Measurements from ENCODE around the gene FKBP8.

Gene FKBP8

DNA sequence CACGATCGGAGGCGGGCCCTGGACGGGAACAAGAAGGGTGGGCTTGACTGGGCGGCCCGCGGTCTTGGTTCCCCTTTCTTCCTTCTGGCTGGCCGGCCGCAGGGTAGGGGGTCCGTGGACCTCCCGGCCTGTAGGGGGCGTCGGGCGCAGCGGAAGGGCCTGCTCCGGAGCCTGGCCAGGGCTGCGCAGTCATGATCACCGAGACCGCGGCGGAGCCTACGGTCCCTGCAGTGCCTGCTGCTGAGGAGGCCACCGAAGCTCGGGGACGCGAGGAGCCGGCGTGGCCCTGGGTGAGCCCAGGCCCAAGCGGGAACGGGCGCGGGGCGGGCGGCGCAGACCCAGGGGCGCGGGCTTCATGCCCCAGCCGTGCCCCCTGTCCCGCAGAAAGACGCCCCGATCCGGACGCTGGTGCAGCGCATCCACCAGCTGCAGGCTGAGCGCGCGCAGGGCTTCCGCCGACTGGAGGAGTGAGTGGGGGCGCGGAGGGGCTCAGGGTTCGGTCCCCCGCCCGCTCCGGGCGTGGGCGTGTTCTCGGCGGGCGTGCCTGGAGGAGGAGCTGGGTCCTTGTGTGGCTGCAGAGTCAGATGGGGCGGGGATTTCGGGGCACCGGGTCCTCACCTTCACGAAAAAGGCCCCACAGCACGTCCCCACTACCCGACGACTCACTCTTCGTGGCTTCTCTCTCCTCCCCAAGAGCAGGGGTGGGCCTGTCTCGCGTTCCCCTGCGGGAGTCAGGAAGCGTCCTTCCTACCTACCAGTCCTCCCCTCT lies 45.4 kb upstream of the FKBP8 start, which contains the start of gene REX1BD:
Gene REX1BD (plus strand): TSS at position 188 of the 769 bp plus-strand sequence. CDS start 4 bp downstream, at position 192.
- TF ChIP-seq, protein P1, sequence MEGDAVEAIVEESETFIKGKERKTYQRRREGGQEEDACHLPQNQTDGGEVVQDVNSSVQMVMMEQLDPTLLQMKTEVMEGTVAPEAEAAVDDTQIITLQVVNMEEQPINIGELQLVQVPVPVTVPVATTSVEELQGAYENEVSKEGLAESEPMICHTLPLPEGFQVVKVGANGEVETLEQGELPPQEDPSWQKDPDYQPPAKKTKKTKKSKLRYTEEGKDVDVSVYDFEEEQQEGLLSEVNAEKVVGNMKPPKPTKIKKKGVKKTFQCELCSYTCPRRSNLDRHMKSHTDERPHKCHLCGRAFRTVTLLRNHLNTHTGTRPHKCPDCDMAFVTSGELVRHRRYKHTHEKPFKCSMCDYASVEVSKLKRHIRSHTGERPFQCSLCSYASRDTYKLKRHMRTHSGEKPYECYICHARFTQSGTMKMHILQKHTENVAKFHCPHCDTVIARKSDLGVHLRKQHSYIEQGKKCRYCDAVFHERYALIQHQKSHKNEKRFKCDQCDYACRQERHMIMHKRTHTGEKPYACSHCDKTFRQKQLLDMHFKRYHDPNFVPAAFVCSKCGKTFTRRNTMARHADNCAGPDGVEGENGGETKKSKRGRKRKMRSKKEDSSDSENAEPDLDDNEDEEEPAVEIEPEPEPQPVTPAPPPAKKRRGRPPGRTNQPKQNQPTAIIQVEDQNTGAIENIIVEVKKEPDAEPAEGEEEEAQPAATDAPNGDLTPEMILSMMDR (IDR thresholded peaks at IDR 0.05; ENCODE audit: insufficient read depth, low read length): peak; percentile 53
- TF ChIP-seq POLR2AphosphoS5 (IDR thresholded peaks at IDR 0.05; ENCODE audit: low read depth): peak; percentile 85
- peak; percentile 33; the same call in 1 of the 2 replicates for TF ChIP-seq SPI1 (IDR thresholded peaks at IDR 0.05; ENCODE audit: borderline replicate concordance, low read depth)
- TF ChIP-seq GABPA (IDR thresholded peaks at IDR 0.05; ENCODE audit: low read depth): peak; percentile 51; the same call in 1 of the 2 replicates
- TF ChIP-seq, protein P2, sequence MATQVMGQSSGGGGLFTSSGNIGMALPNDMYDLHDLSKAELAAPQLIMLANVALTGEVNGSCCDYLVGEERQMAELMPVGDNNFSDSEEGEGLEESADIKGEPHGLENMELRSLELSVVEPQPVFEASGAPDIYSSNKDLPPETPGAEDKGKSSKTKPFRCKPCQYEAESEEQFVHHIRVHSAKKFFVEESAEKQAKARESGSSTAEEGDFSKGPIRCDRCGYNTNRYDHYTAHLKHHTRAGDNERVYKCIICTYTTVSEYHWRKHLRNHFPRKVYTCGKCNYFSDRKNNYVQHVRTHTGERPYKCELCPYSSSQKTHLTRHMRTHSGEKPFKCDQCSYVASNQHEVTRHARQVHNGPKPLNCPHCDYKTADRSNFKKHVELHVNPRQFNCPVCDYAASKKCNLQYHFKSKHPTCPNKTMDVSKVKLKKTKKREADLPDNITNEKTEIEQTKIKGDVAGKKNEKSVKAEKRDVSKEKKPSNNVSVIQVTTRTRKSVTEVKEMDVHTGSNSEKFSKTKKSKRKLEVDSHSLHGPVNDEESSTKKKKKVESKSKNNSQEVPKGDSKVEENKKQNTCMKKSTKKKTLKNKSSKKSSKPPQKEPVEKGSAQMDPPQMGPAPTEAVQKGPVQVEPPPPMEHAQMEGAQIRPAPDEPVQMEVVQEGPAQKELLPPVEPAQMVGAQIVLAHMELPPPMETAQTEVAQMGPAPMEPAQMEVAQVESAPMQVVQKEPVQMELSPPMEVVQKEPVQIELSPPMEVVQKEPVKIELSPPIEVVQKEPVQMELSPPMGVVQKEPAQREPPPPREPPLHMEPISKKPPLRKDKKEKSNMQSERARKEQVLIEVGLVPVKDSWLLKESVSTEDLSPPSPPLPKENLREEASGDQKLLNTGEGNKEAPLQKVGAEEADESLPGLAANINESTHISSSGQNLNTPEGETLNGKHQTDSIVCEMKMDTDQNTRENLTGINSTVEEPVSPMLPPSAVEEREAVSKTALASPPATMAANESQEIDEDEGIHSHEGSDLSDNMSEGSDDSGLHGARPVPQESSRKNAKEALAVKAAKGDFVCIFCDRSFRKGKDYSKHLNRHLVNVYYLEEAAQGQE (IDR thresholded peaks at IDR 0.05; ENCODE audit: insufficient replicate concordance, low read depth): peak; percentile 29
- Histone ChIP-seq H3K27ac (replicated peaks) (peak within 1 kb of the TSS; percentile 82), H3K27me3 (ENCODE audit: insufficient read depth, poor library complexity, severe bottlenecking) (no peaks in the 10 kb centered on the region), H3K4me3 (replicated peaks; ENCODE audit: insufficient read depth, low read length) (peak within 1 kb of the TSS; percentile 73)
- peak; percentile 91 to 92 for DNase-seq (ENCODE audit: low read depth in 1 of 2, low spot score in 1 of 2)

DNA sequence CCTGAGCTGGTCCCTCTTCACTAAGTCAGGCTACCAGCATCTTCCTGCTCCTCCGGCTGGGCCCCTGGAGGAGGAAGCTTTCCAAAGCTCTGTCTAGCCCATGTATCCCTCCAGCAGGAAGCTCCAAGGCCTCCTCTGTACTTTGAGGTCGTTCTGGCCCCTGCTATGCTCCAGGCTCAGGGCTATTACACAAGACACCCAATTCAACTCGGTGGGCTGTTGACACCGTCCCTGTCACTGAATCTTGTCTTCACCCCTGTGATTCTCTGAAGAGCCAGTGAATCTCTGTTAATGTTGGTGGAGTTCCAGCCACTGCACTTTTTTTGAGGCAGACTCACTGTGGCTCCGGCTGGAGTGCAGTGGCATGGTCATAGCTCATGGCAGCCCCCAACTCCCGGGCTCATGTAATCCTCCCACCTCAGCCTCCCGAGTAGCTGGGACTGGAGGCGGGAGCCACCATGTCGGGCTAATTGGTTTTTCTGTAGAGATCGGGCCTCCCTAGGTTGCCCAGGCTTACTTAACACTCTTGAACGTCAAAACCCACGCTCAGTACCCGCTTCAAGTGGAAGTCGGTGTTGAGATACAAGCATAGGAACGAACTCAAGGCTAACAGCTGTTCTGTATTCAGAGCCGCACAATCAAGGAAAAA lies 44.7 kb upstream of the FKBP8 start:
- TF ChIP-seq, protein P2 (IDR thresholded peaks at IDR 0.05; ENCODE audit: insufficient replicate concordance, low read depth): no peak
- TF ChIP-seq, protein P1 (IDR thresholded peaks at IDR 0.05; ENCODE audit: insufficient read depth, low read length): no peak
- no peak for TF ChIP-seq POLR2AphosphoS5 (IDR thresholded peaks at IDR 0.05; ENCODE audit: low read depth)
- no peak for TF ChIP-seq SPI1 (IDR thresholded peaks at IDR 0.05; ENCODE audit: borderline replicate concordance, low read depth)
- no peak for TF ChIP-seq GABPA (IDR thresholded peaks at IDR 0.05; ENCODE audit: low read depth)
- peak overlapping the region; percentile 82 for H3K27ac ChIP-seq (replicated peaks)
- H3K27me3 ChIP-seq (ENCODE audit: insufficient read depth, poor library complexity, severe bottlenecking): no peaks in the 10 kb centered on the region
- H3K4me3 ChIP-seq (replicated peaks; ENCODE audit: insufficient read depth, low read length): peak overlapping the region; percentile 73
- DNase-seq (ENCODE audit: low read depth in 1 of 2, low spot score in 1 of 2): no peak

DNA sequence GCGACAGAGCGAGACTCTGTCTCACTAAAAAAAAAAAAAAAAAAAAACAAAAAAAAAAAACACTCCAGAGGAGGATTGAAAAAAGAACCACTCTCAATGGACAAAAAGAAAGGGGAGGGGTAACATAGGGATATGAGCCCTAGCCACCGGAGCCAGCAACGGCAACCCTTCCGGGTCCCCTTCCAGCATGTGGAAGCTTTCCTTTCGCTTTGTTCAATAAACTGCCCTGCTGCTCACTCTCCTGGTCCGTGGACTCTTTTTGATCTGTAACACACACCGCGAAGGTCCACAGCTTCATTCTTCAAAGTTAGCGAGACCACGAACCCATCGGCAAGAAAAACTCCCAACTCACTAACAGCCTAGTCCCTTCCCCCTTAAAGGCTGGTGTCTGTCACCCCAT lies 44.2 kb upstream of the FKBP8 start:
- DNase-seq (ENCODE audit: low read depth in 1 of 2, low spot score in 1 of 2): no peak
- Histone ChIP-seq H3K27ac (replicated peaks) (no peak overlapping the region; the same call in 1 of the 2 replicates), H3K4me3 (replicated peaks; ENCODE audit: insufficient read depth, low read length) (no peak overlapping the region), H3K27me3 (ENCODE audit: insufficient read depth, poor library complexity, severe bottlenecking) (no peaks in the 10 kb centered on the region)
- TF ChIP-seq SPI1 (IDR thresholded peaks at IDR 0.05; ENCODE audit: borderline replicate concordance, low read depth): no peak
- TF ChIP-seq, protein P1 (IDR thresholded peaks at IDR 0.05; ENCODE audit: insufficient read depth, low read length): no peak
- TF ChIP-seq, protein P2 (IDR thresholded peaks at IDR 0.05; ENCODE audit: insufficient replicate concordance, low read depth): no peak
- TF ChIP-seq GABPA (IDR thresholded peaks at IDR 0.05; ENCODE audit: low read depth): no peak
- TF ChIP-seq POLR2AphosphoS5 (IDR thresholded peaks at IDR 0.05; ENCODE audit: low read depth): no peak

Data from HL-60 (cell line).